RPMI8226 (cell line): ENCODE data around the gene SLC33A1.
"Not testable (repeated sequence)": the region's sequence is repeated elsewhere in the genome, so short reads cannot be mapped to it uniquely, and the experiment has no call there.

Experiments
- DNase-seq: peaks from one replicate; pipeline ENCODE4 v3.0.0-alpha.2; 2015

Gene SLC33A1

DNA sequence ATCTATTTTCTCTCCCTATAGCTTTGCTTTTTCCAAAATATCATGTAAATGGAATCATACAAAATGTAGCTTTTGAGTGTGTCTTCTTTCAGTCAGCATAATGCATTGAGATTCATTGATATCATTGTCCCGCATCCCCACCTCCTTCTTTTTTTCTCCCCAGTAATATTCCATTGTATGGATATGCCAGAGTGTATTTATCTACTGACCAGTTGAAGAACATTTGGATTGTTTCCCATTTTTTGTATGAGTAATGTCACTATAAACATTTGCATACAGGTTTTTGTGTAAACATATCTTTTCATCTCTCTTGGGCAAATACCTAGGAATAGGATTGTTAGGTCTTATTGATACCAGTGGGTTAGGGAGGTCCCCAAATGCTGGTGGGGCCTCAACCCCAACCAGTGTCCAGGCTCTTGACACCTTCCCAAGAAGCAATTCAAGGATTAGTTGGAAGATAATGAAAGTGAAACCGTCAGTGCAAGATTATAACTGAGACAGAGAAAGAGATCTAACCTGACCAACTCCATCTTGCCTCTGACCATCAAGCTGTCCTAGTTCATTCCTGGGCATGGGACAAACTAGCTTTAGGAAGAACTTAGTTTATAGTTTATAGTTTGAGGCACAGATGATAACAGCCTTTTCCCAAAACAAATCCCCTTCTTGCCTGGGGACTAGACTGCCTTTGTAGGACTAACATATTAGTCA, 7.4 kb upstream of the SLC33A1 start:
- DNase-seq, result no peak

DNA sequence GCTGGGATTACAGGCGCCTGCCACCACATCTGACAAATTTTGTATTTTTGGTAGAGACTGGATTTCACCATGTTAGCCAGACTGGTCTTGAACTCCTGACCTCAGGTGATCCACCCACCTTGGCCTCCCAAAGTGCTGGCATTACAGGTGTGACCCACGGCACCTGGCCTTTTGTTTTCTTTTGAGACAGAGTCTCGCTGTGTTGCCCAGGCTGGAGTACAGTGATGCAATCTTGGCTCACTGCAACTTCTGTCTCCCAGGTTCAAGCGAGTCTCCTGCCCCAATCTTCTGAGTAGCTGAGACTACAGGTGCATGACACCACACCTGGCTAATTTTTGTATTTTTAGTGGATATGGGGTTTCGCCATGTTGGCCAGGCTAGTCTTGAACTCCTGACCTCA, 6.2 kb upstream of the SLC33A1 start:
- not testable (repeated sequence) for DNase-seq

DNA sequence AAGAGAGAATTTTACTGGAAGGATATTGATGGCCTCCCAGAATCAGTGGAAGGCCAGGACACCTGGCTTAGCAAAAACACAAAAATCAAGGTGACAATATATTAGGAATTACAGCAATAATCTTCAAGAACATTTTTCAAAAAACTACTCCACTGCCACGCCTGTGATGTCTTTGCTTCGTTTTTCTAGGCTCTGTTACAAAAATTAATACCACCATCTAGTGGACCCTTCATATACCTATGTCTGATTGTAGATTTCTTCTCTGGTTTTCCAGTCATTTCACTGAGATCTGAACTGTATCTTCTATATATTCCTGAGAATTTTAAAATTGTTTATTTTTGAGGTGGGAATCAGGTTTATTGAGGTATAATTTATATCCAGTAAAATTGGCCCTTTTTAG, 5.6 kb upstream of the SLC33A1 start:
- peak; percentile 30 for DNase-seq

DNA sequence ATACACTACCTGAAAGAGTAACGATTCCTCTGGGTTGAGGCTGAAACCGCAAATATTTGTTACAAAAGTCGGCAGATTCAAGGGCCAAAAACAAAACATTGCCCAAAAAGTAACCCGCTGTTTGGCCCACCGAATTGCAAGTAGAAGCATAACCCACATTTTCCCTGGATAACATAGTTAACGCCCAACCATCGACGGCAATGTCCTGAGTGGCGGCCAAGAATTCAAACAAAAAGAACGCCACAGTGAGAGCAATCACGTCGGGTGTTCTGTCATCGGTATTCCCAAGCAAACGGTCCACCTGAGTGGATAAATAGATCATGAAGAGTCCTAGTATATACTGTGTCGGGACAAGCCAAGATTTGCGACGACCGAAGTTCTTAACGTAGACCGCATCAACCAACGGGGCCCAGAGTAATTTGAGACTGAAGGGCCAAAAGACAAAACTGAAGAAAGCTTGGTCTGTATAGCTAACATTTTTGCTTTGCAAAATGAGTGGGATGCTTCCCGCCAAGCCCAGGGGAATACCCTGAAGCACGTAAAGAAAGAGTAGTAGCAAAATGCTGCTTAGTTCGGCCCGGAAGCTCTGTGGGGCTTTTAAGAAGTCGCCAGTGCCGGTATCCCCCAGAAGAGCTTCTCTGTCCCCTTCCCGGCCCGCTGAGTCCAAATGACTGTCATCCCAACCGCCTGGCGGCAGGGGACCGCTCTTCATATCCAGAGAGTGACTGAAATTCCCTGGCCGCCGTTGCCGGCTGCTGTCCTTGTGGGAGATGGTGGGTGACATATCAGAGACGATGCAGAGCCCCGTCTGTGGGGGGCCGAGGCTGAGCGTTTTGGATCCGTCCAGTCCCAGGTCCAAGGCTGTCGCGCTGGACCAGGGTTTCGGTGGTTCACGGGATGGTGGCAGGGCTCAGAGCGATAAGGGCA, 750 bp downstream of the SLC33A1 start:
- peak; percentile 48 for DNase-seq

DNA sequence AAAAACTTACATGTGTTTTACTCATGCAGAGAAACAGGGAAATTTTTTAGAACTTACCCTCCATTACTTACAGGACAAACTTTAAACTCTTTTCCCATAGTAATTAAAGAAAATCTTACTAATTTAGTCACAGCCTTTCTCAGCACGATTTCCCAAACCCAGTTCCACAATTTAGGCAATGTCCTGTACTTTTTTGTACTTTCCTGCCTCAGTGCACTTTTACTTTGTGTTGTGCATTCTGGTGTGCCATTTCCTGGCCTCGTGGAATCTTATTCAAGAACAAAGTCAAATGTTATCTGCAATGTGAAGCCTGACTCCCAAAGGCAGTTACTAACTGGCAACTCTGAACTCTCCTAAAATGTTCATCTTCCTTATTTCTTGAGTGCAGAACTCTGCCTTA, 1.9 kb downstream of the SLC33A1 start:
- no peak for DNase-seq

DNA sequence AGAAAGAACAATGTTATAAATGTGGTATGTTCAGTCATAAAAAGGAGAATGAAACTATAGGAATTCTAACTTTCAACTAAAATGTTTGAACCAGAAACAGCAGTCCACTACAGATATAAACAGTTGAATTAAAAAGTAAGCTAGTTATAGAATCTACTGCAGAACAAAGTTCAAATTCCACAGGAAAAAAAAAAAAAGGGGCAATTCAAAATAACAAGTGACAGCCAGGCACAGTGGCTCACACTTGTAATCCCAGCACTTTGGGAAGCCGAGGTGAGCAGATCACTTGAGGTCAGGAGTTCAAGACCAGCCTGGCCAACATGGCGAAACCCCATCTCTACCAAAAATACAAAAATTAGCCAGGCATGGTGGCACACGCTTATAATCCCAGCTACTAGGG, 4.8 kb downstream of the SLC33A1 start:
- DNase-seq, result not testable (repeated sequence)

DNA sequence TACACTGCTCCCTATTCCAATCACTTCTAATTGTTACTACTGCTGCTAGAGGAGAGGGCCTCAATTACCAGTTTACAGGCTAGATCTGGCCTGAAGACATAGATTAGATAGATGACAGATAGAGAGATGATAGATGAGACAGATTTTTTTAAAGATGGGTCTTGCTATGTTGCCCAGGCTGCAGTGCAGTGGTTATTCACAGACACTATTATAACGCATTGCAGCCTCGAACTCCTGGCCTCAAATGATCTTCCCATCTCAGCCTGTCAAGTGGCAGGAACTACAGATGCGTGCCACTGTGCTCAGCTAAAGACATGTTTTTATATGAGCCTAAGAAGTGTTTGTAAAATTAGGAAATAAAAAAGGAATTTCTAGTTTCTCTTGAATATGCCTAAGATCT, 6.2 kb downstream of the SLC33A1 start:
- DNase-seq, result no peak

DNA sequence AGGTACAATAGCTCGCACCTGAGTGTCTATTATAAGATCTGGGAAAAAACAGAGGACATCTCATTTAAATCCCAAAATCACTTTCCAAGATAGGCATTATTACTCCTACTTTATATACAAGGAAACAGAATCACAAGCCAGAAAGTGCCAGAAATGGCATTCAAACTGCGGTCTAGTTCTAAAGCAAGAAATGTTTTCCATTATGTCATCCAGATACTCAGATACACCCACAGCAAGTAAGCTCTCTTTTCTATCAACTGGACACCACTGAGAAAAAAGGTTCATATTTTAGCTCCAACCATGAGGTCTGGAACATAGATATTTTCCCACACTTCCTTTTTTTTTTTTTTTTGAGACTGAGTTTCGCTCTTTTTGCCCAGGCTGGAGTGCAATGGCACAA, 8.1 kb downstream of the SLC33A1 start:
- DNase-seq, result no peak

DNA sequence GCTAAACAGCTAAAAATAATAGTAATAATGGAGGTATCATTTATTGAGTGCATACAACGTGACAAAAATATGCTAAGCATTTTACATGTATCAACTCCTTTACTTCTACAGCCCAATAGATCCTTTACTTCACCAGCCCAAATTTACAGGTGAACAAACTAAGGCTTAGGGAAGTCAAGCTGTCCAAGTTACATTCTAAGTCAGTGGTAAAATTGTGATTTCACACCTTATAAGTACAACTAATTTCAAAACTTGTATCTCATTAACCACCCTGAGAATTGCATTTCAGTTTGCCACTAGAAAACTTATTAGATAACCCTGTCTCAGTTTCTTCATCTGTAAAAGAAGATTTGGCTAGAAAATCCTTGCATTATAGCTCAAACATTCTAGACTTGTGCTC, 10.7 kb downstream of the SLC33A1 start:
- DNase-seq, result no peak

DNA sequence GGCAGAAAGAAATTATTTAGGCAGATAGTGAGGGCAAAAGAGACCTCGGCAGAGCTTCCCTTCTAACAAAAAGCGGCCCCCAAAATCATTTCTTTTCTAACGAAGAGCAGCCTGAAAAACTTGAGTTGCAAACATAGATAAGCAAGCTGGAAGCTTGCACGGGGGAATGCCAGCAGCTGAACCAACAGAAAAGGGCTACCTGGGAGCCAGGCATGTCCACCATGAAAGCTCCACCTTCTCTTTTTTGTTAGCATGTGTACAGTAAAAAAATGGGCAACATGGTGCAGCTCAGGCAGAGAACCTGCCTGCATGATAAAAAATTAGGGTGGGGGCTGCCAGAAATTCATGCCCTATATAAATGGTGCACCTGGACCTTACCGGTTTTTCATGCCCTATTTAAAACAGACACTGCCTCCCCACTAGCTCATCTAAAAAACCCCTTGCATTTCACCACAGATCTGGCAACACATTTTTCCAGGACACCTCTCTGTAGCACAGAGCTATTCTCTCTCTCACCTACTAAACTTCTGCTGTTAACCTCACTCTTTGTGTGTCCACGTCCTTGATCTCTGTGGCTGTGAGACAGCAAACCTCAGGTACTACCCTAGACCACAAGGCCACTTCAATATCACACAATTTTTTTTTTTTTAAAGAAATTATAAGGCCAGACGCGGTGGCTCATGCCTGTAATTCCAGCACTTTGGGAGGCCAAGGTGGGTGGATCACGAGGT, 18.7 kb downstream of the SLC33A1 start:
- DNase-seq, result no peak

DNA sequence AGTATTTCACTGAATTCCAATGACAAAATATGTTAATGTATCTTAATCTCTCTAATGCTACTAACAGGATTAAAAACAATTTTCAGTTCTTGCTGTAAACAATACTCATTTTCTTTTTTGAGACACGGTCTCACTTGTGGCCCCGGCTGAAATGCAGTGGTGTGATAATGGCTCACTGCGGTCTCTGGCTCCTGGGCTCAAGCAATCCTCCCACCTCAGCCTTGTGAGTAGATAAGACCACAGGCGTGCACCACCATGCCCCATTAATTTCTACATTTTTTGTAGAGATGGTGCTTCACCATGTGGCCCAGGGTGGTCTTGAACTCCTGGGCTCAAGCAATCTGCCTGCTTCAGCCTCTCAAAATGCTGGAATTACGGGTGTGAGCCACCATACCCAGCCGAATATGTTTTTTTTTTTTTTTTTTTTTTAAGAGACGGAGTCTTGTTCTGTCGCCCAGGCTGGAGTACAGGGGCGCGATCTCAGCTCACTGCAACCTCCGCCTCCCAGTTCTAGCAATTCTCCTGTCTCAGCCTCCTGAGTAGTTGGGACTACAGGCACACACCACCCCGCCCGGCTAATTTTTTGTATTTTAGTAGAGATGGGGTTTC, 25.6 kb downstream of the SLC33A1 start:
- not testable (repeated sequence) for DNase-seq

DNA sequence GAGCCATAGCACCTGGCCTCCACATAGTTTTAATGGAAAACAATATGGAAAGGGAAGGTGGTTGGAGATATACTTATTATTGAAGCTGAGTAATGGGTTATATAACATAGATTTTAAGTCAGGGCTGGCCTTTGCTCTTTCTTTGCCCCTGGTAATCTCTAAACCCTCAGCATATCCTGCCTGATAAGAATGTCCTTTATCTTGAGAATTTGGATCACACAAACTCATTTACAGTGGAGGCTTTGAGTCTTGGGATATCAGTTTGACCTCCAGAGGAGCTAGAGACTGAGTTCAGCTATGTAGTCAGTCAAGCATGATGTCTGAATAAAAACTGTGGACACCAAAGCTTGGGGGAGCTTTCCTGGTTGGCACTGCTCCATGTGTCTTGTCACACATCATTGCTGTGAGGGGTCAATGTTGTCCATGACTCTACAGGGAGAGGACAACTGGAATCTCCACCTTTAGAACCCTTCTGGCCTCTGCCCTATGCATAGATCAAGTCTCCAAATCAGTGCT, 39.1 kb downstream of the SLC33A1 start:
- DNase-seq, result no peak

DNA sequence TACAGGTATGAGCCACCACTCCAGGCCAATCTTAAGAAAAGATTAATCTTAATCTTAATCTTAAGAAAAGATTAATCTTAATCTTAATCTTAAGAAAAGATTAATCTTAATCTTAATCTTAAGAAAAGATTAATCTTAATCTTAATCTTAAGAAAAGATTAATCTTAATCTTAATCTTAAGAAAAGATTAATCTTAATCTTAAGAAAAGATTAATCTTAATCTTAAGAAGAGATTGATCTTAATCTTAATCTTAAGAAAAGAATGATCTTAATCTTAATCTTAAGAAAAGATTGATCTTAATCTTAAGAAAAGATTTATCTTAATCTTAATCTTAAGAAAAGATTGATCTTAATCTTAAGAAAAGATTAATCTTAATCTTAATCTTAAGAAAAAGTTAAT, 41.0 kb downstream of the SLC33A1 start:
- DNase-seq, result not testable (repeated sequence)

DNA sequence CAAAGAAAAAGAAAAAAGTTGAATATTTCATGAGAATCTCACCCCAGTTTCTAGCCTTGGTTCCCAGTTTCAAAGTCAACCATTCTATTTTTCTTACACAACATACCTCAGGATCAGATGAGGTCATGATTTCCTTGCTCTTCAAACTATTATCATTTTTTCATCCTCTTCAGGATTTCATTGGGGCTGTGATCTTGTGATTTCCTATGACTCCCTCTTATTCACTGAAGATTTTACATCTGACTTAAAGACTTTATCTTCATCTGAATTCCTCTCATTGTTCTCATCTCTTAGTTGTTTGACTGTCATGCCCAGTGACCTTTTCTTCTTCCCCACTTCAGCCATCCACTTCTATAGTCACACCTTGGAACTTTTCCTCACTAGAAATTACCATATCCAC, 45.0 kb downstream of the SLC33A1 start:
- DNase-seq, result no peak

DNA sequence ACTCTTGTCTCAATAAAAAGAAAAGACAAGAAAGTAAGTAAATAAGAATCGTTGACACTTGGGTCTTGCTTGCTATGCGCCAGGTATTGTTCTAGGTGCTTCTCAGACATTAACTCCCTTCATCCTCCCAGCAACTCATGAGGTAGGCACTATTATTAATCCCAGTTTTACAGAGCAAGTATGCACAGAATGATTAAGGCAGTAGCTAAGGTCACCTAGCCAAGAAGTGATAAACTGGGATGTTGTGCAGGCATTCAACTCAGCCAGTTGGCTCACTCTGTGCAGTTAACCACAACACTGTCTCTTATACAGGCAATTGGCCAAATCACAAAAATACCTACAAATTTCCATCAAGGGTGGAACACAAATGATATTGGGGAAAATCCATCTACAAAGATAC, 46.4 kb downstream of the SLC33A1 start:
- no peak for DNase-seq

DNA sequence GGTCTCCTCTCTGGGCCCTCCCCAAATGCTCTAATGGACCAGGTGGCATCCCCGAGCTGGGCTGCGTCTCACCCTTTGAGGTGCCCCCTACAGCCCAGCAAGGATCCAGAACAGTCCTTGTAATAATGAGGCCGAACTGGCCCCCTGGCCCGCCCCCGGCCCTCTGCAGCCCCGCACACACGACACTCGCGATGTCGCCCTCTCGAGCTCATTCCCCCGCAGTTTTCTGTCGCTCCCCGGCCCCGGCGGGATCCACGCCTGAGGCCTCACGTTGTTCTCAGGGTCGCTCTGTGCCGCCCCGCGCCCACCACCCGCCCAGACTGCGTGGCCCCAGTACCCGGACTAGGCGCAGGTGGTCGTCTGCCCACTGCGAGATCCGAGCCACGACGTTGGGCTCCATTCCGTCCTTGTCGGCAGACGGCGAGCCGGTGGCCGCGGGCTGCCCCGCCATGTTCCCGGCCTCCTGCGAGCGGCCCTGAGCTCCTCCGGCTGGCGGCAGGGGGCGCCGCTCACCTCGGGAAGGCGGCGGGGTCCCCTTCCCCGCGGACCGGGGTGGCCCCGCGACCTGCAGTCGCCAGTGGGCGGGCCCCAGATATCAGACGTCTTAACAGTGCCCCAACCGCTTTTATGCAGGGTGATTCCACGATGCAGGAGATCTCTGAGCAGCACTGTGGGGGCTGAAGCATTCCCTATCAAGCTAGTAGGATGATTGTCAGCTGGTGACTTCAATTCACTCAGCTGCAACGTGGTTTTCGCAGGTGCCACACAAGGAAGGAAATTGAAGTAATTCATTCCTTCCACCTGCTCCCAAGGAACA, 48.2 kb downstream of the SLC33A1 start, which contains the start of gene C3orf33:
Gene C3orf33 (minus strand): TSS at position 477 of the 817 bp plus-strand sequence. CDS start 26 bp downstream, at position 451.
- DNase-seq, result peak; percentile 87

DNA sequence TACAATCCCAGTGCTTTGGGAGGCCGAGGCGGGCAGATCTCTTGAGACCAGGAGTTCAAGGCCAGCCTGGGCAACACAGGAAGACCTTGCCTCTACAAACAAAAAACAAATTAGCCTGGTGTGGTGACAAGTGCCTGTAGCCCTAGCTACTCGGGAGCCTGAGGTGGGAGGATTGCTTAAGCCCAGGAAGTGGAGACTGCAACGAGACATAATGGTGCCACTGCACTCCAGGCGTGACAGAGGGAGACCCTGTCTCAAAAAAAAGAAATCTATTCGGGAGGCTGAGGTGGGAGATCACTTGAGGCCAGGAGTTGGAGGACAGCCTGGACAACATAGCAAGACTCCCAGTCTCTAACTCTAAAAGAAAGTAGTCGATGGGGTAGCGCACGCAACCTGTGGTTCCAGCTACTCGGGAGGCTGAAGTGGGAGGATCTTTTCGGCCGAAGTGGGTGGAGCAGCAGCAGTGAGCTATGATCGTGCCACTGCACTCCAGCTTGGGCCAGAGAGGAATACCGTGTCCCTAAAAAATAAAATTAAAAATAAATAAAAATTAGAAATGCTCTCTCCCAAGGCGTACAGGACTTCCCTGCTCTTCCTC, 48.9 kb downstream of the SLC33A1 start:
- no peak for DNase-seq

DNA sequence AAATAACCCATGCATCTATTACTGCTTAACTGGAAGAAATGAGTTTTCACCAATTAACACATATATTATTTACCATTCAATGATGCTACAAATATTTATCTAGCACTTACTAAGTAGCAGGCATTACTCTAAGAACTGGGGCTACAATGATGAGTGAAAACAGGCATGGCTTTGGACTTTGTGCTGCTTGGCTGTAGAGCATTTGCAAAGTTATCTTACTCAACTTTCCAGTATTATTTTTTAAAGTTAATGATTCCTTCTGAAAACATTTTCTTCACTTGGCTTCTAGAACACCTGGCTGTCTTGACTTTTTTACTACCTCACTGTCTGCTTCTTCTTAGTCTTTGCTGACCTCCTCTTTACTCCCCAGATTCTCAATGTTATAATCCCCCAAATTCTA, 49.9 kb downstream of the SLC33A1 start:
- DNase-seq, result no peak

DNA sequence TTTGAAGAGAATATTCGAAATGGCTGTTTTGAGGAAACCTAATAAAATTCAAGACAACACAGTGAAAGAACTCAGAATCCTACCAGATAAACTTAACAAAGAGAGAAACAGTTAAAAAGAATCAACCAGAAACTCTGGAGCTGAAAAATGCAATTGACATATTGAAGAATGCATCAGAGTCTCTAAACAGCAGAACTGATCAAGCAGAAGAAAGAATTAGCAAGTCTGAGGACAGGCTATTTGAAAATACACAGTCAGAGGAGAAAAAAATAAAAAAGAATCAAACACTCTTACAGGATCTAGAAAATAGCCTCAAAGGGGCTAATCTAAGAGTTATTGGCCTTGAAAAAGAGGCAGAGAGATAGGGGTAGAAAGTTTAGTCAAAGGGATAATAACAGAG, 61.7 kb downstream of the SLC33A1 start:
- no peak for DNase-seq

DNA sequence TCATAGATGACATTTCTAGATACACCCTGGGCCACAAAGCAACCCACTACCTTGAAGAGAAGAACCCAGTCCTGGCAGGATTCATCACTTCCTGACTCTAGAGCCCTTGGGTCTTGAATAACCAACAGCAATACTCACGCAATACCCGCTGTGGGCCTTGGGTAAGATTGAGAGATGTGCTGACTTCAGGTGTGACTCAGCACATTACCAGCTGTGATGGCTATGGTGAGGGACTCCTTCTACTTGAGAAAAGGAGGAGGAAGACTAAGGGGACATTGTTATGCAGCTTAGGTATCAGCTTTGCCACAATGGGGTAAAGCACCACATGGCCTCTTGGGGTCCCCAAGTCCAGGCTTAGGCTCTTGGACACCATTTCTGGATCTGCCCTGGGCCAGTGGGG, 63.0 kb downstream of the SLC33A1 start:
- DNase-seq, result peak; percentile 30

DNA sequence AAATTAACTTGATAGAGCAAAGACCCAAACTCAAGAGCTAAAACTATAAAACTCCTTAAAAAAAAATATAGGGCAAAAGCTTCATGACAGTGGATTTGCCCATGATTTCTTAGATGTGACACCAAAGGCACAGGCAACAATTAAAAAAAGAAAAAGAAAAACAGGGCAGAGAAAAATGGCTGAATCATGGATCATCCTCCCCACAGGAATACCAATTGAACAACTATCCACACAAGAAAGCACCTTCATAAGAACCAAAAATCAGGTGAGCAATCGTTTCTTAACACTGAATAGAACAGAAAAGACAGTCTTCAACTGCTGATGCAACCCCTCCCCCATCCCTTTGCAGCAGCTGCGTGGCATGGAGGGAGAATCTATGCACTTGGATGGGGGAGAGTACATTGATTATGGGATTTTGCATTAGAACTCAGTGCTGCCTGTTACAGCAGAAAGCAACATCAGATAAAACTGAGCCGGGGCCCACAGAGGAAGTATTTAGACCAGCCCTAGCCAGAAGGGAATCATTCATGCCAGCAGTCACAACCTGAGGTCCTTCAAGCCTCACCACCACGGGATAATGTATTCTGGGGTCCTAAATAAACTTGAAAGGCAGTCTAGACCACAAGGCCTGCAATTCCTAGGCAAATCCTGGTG, 63.8 kb downstream of the SLC33A1 start:
- no peak for DNase-seq
